OCI-LY1 (cell line): ENCODE results near the gene GTSF1L.

Source experiments
- H2AFZ ChIP-seq: fragments of 200-600 bp; sonication (generic), shearing (Covaris generic); 2 replicates; pipeline ENCODE4 v1.6.0; 2014; ENCODE audit warnings: antibody characterized with exemption, mild to moderate bottlenecking, low read length
- H3F3A ChIP-seq: fragments of 200-600 bp; sonication (generic), shearing (Covaris generic); 2 replicates; pipeline ENCODE4 v1.6.0; 2014; ENCODE audit warnings: mild to moderate bottlenecking, antibody characterized with exemption, low read length, moderate library complexity; ENCODE audit not compliant: insufficient read depth
- H3K27ac ChIP-seq: fragments of 200-600 bp; sonication (generic); 2 replicates; pipeline ENCODE4 v1.5.1; 2014; ENCODE audit warnings: low read length, mixed run types, mild to moderate bottlenecking, low read depth; ENCODE audit not compliant: poor library complexity, severe bottlenecking
- H3K27me3 ChIP-seq: fragments of 200-600 bp; sonication (generic); 2 replicates; pipeline ENCODE4 v1.6.0; 2014; ENCODE audit warnings: antibody characterized with exemption, mild to moderate bottlenecking, low read length, moderate library complexity; ENCODE audit not compliant: insufficient read depth
- H3K36me3 ChIP-seq: fragments of 200-600 bp; sonication (generic); 2 replicates; pipeline ENCODE4 v1.6.1; 2014; ENCODE audit warnings: mild to moderate bottlenecking, antibody characterized with exemption, low read length, moderate library complexity, mixed read lengths; ENCODE audit not compliant: insufficient read depth
- H3K4me1 ChIP-seq: fragments of 200-600 bp; sonication (generic); 2 replicates; pipeline ENCODE4 v1.5.1; 2014; ENCODE audit warnings: mild to moderate bottlenecking, low read length, moderate library complexity; ENCODE audit not compliant: insufficient read depth, severe bottlenecking
- H3K4me2 ChIP-seq: fragments of 200-600 bp; sonication (generic), shearing (Covaris generic); 2 replicates; pipeline ENCODE4 v1.6.1; 2014; ENCODE audit warnings: low read length
- H3K4me3 ChIP-seq: fragments of 200-600 bp; sonication (generic); 2 replicates; pipeline ENCODE4 v1.5.1; 2014; ENCODE audit warnings: low read length, low read depth, mild to moderate bottlenecking, mixed read lengths; ENCODE audit not compliant: poor library complexity, severe bottlenecking
- H3K79me2 ChIP-seq: fragments of 200-600 bp; shearing (Covaris generic); 2 replicates; pipeline ENCODE4 v1.6.1; 2016; ENCODE audit warnings: mixed run types, low read length, mixed read lengths; ENCODE audit not compliant: insufficient read depth
- H3K9ac ChIP-seq: fragments of 200-600 bp; sonication (generic), shearing (Covaris generic); 2 replicates; pipeline ENCODE4 v1.6.1; 2014; ENCODE audit warnings: mild to moderate bottlenecking, low read length, mixed read lengths
- H3K9me2 ChIP-seq: fragments of 200-600 bp; sonication (generic), shearing (Covaris generic); 2 replicates; pipeline ENCODE4 v1.6.1; 2014; ENCODE audit warnings: low read depth, mild to moderate bottlenecking, low read length, mixed read lengths
- H3K9me3 ChIP-seq: fragments of 200-600 bp; shearing (Covaris generic); 2 replicates; pipeline ENCODE4 v1.6.1; 2014; ENCODE audit warnings: low read length, mixed read lengths
- H4K20me1 ChIP-seq: fragments of 200-600 bp; sonication (generic), shearing (Covaris generic); 2 replicates; pipeline ENCODE4 v1.6.0; 2016; ENCODE audit warnings: mild to moderate bottlenecking, low read length; ENCODE audit not compliant: insufficient read depth
- CTCF ChIP-seq: fragments of 200-600 bp; sonication (generic), shearing (Covaris generic); IDR thresholded peaks from 2 replicates; pipeline ENCODE4 v1.5.1; 2017; ENCODE audit warnings: mild to moderate bottlenecking, antibody characterized with exemption, low read length, moderate library complexity, mixed read lengths
- EZH2 ChIP-seq: fragments of 200-600 bp; sonication (generic), shearing (Covaris generic); IDR thresholded peaks from 2 replicates; pipeline ENCODE4 v1.8.0; 2017; ENCODE audit warnings: borderline replicate concordance, mixed run types, mild to moderate bottlenecking, antibody characterized with exemption, low read length, moderate library complexity, mixed read lengths

GTSF1L gene

GRCh38 chr20:43770342-43770741 is 43.5 kb upstream of the GTSF1L start:
- Histone ChIP-seq H4K20me1 (no peaks in the 10 kb centered on the region), H3K4me3 (no peak overlapping the region)
- TF ChIP-seq CTCF (no peak), EZH2 (no peak)

GRCh38 chr20:43767686-43768474 is 41.1 kb upstream of the GTSF1L start:
- Histone ChIP-seq H3K4me2 (no peak overlapping the region), H3K9me2 (no peaks in the 10 kb centered on the region), H3K9me3 (no peaks in the 10 kb centered on the region), H2AFZ (no peak overlapping the region), H3K27ac (no peak overlapping the region), H3K4me3 (no peak overlapping the region), H3K9ac (no peak overlapping the region), H3K4me1 (no peaks in the 10 kb centered on the region), H4K20me1 (no peaks in the 10 kb centered on the region), H3K79me2 (no peaks in the 10 kb centered on the region), H3F3A (no peaks in the 10 kb centered on the region), H3K36me3 (no peaks in the 10 kb centered on the region), H3K27me3 (no peaks in the 10 kb centered on the region)
- TF ChIP-seq CTCF: no peak
- TF ChIP-seq EZH2: no peak

More at GRCh38 chr20:43770342-43770741, 43.5 kb upstream of the GTSF1L start:
- no peak overlapping the region for H3K27ac ChIP-seq
- H3K4me2 ChIP-seq: no peak overlapping the region
- H3K9ac ChIP-seq: no peak overlapping the region
- H3K36me3 ChIP-seq: no peaks in the 10 kb centered on the region
- no peaks in the 10 kb centered on the region for H3K9me3 ChIP-seq
- no peaks in the 10 kb centered on the region for H3K27me3 ChIP-seq
- H3K9me2 ChIP-seq: no peaks in the 10 kb centered on the region
- no peaks in the 10 kb centered on the region for H3K79me2 ChIP-seq
- H2AFZ ChIP-seq: no peak overlapping the region
- no peaks in the 10 kb centered on the region for H3K4me1 ChIP-seq
- H3F3A ChIP-seq: no peaks in the 10 kb centered on the region

GRCh38 chr20:43766917-43767316 is 40.1 kb upstream of the GTSF1L start:
- Histone ChIP-seq H4K20me1 (no peaks in the 10 kb centered on the region), H3K4me2 (no peak overlapping the region), H3K36me3 (no peaks in the 10 kb centered on the region), H3K27ac (no peak overlapping the region), H3K4me1 (no peaks in the 10 kb centered on the region), H3K9me2 (no peaks in the 10 kb centered on the region), H3K27me3 (no peaks in the 10 kb centered on the region), H2AFZ (no peak overlapping the region), H3K9me3 (no peaks in the 10 kb centered on the region), H3K4me3 (no peak overlapping the region), H3K9ac (no peak overlapping the region), H3F3A (no peaks in the 10 kb centered on the region), H3K79me2 (no peaks in the 10 kb centered on the region)
- TF ChIP-seq CTCF (no peak), EZH2 (no peak)
